ENCODE measurements around the gene TEAD3. TPM values are rescaled to one million over a fixed set of nuclear protein-coding genes. Genes with fewer than 3 reads are reported as not detected.

Gene TEAD3
- total RNA-seq, 4 donors from 2014 or later = 58.3 to 122 (median 72.5) TPM

GRCh38 chr6:35522660-35523658 lies 26.1 kb upstream of the TEAD3 start:
- H3K27ac ChIP-seq = no peak overlapping the region
- peak overlapping the region in 1 of 2 donors; percentile 32 for H3K4me3 ChIP-seq
- ATAC-seq = peak; percentile 91
- no peaks in the 10 kb centered on the region for H3K9me3 ChIP-seq
- H3K4me1 ChIP-seq = peaks cover 0 to 12% (median 0%) of the 10 kb centered on the region in 3 donors
- TF ChIP-seq POLR2AphosphoS5 (IDR thresholded peaks at IDR 0.05) = no peak
- TF ChIP-seq CTCF (IDR thresholded peaks at IDR 0.05) = peak; percentile 94 to 99 (median 98)
- WGBS, 2 donors (ENCODE audit: low coverage in 1 of 2) = 51 to 52% methylated on average over 12 to 15 of the region's 32 CpGs
- no peaks in the 10 kb centered on the region for H3K36me3 ChIP-seq
- no peaks in the 10 kb centered on the region for H3K27me3 ChIP-seq

- Histone ChIP-seq H3K36me3 (no peaks in the 10 kb centered on the region), H3K4me3 (no peak overlapping the region), H3K27me3 (no peaks in the 10 kb centered on the region), H3K27ac (no peak overlapping the region), H3K9me3 (no peaks in the 10 kb centered on the region), H3K4me1 (peaks cover 0 to 12% (median 0%) of the 10 kb centered on the region in 3 donors)
- WGBS, 2 donors (ENCODE audit: low coverage in 1 of 2) = 81 to 100% methylated on average over 1 to 5 of the region's 12 CpGs
- no peak for ATAC-seq
- TF ChIP-seq EP300 (IDR thresholded peaks at IDR 0.05) = no peak
- TF ChIP-seq POLR2AphosphoS5 (IDR thresholded peaks at IDR 0.05) = no peak
- no peak for TF ChIP-seq POLR2A (IDR thresholded peaks at IDR 0.05)
- no peak for TF ChIP-seq CTCF (IDR thresholded peaks at IDR 0.05)
Measured at GRCh38 chr6:35522151-35522550, 25.3 kb upstream of the TEAD3 start.

- Histone ChIP-seq H3K4me1 (peaks cover 0 to 12% (median 0%) of the 10 kb centered on the region in 3 donors), H3K27me3 (no peaks in the 10 kb centered on the region), H3K9me3 (no peaks in the 10 kb centered on the region), H3K27ac (no peak overlapping the region), H3K36me3 (no peaks in the 10 kb centered on the region), H3K4me3 (no peak overlapping the region)
- TF ChIP-seq POLR2A (IDR thresholded peaks at IDR 0.05) (no peak), EP300 (IDR thresholded peaks at IDR 0.05) (no peak), CTCF (IDR thresholded peaks at IDR 0.05) (no peak), POLR2AphosphoS5 (IDR thresholded peaks at IDR 0.05) (no peak)
- WGBS, 2 donors (ENCODE audit: low coverage in 1 of 2) = 86 to 100% methylated on average over 1 to 4 of the region's 4 CpGs
- ATAC-seq = no peak
Measured at GRCh38 chr6:35521235-35521634, 24.4 kb upstream of the TEAD3 start.

- H3K4me1 ChIP-seq = peaks cover 0 to 12% (median 0%) of the 10 kb centered on the region in 3 donors
- WGBS, 2 donors (ENCODE audit: low coverage in 1 of 2) = 86 to 88% methylated on average over 4 to 8 of the region's 9 CpGs
- no peak for ATAC-seq
- no peaks in the 10 kb centered on the region for H3K9me3 ChIP-seq
- H3K36me3 ChIP-seq = no peaks in the 10 kb centered on the region
- no peak overlapping the region for H3K4me3 ChIP-seq
- no peaks in the 10 kb centered on the region for H3K27me3 ChIP-seq
- TF ChIP-seq EP300 (IDR thresholded peaks at IDR 0.05) (no peak), CTCF (IDR thresholded peaks at IDR 0.05) (no peak), POLR2AphosphoS5 (IDR thresholded peaks at IDR 0.05) (no peak), POLR2A (IDR thresholded peaks at IDR 0.05) (no peak)
- H3K27ac ChIP-seq = no peak overlapping the region
Measured at GRCh38 chr6:35519313-35520015, 22.6 kb upstream of the TEAD3 start.
